HG03342 (cell line): ENCODE measurements around the gene PHC2.

ENCODE experiments used
- ATAC-seq: cut with Tn5 transposase; IDR thresholded peaks from one replicate; pipeline ENCODE4 v1.9.1; 2021; ENCODE audit warnings: mild to moderate bottlenecking, moderate library complexity; ENCODE audit not compliant: unreplicated experiment

PHC2 gene

GRCh38 chr1:33275706-33276572, 155.0 kb downstream of the PHC2 start:
- no peak for ATAC-seq

DNA sequence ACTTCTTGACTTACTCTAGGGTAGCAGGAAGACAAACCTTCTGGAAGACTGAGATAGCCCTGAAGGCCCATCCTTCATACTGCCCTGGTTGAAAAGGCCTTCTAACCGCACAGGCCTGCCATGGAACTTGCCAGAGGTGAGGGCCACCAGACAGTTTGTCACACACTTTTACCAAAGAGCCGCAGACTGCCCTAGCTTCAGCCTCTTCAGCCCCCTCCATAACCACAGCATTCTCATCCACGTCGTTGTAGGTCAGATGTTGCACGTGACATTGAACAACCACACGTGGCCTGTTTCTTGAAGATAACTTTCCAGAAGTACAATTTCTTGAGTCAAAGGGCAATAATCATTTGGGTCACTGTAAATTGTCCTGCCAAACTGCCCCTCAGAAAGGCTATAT, 155.7 kb downstream of the PHC2 start:
- ATAC-seq = no peak

- ATAC-seq = no peak
Measured at GRCh38 chr1:33274446-33274845, 156.4 kb downstream of the PHC2 start.

DNA sequence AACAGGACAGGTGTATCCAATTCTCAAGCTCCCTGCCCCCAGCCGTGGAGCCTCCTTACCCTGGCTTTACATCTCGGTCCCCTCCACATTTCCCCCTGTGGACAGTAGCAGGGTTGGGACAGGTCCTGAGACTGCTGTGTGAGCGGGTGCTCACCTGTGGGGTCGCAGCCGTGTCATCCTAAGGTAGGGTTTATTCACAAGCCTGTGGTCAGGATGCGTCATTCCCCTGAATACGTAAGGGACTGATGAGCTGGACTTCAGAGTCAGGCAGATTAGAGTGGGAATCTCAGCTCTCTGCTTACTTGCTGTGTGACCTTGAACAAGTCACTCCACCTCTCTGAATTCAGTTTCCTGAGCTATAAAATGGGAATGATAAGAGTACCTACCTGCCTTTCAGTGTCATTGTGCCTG, 156.9 kb downstream of the PHC2 start:
- ATAC-seq = no peak
